Measurements from ENCODE around the gene ZSCAN25. TPM values are rescaled to one million over a fixed set of nuclear protein-coding genes. Genes with fewer than 3 reads are reported as not detected.

Gene ZSCAN25
- total and polyA plus RNA-seq, 2 of the 13 experiments (the other 11 are each of a cell fraction or from before 2014, with no cell fraction given): 12.1 to 16.8 TPM

DNA sequence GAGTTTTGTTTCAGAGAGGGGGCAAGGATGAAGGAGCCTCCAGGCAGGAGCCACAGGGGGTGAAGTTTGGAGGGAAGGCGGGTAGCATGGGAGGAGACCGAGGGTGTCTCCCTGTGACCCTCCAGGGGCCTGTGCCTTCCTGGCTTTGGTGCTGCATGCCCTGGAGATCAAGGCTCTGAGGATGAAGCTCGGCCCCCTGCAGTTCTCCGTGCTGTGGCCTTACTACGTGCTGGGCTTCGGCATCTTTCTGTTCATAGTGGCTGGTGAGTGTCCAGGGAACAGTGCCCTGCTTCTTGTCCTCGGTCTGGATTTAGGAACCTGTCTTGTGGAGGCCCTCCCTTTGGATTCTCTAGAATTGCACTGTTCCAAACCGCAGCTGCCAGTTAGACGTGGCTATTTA lies 9.2 kb upstream of the ZSCAN25 start:
- 54% methylated on average over 4 of the region's 9 CpGs for WGBS (ENCODE audit: low lambda C conversion rate)
- H3K79me2 ChIP-seq (ENCODE audit: insufficient read depth, low read length): no peaks in the 10 kb centered on the region
- ChIA-PET POLR2A (no interaction called here), CTCF (ENCODE audit: low intra/inter-chr PET ratio, low total read pairs) (no interaction called here)
- no peaks in the 10 kb centered on the region for H4K20me1 ChIP-seq (ENCODE audit: insufficient read depth, low read length)
- no peaks in the 10 kb centered on the region for H3K27me3 ChIP-seq (ENCODE audit: control insufficient read depth in 1 of 2, insufficient read depth in 2 of 2, low read length in 2 of 2)
- FAIRE-seq (no peak), DNase-seq (ENCODE audit: low spot score) (no peak), ATAC-seq (no peak)
- H3K9ac ChIP-seq (ENCODE audit: insufficient read depth, low read depth, low read length): no peak overlapping the region
- no peaks in the 10 kb centered on the region for H3K9me3 ChIP-seq (ENCODE audit: low read length)
- no peak overlapping the region for H3K4me3 ChIP-seq (replicated peaks in 1 of 3; ENCODE audit: insufficient read depth in 1 of 3, low read depth in 2 of 3, low read length in 3 of 3)
- no peaks in the 10 kb centered on the region for H3K36me3 ChIP-seq (replicated peaks in 1 of 2; ENCODE audit: control insufficient read depth in 1 of 2, insufficient read depth in 2 of 2, low read length in 2 of 2)
- intact Hi-C loops (cut with micrococcal nuclease; ENCODE audit: unreplicated experiment): no loop called here
- BruUV-seq (replicated peaks): no TSS peak
- in situ Hi-C loops (cut with HindIII; ENCODE audit: extremely low pct_ligation_motif_present, low pct_unique_long_range_greater_than_20kb): no loop called here
- H3K4me1 ChIP-seq (ENCODE audit: insufficient read depth, low read length): peaks cover 25% of the 10 kb centered on the region
- no peak overlapping the region for H3K27ac ChIP-seq (ENCODE audit: extremely low read length, insufficient read depth, low read length)
- no peak overlapping the region for H3K4me2 ChIP-seq (ENCODE audit: low read depth, low read length)
- no peak overlapping the region for H2AFZ ChIP-seq (ENCODE audit: low read length)
- TF ChIP-seq ZNF30 (CRISPR knock-in tag; IDR thresholded peaks at IDR 0.05) (no peak), ZBTB38 (CRISPR knock-in tag; IDR thresholded peaks at IDR 0.05) (no peak), SKI (IDR thresholded peaks at IDR 0.05; ENCODE audit: partially characterized antibody) (no peak), ISL2 (CRISPR knock-in tag; IDR thresholded peaks at IDR 0.05) (no peak), ZNF160 (CRISPR knock-in tag; IDR thresholded peaks at IDR 0.05) (no peak), ZNF101 (CRISPR knock-in tag; IDR thresholded peaks at IDR 0.05; ENCODE audit: borderline replicate concordance, low read depth) (no peak), MIER3 (CRISPR knock-in tag; IDR thresholded peaks at IDR 0.05; ENCODE audit: borderline replicate concordance) (no peak), ZNF367 (CRISPR knock-in tag; IDR thresholded peaks at IDR 0.05; ENCODE audit: borderline replicate concordance) (no peak), ZSCAN25 (CRISPR knock-in tag; IDR thresholded peaks at IDR 0.05) (no peak), ZNF749 (CRISPR knock-in tag; IDR thresholded peaks at IDR 0.05; ENCODE audit: borderline replicate concordance) (no peak), SALL2 (CRISPR knock-in tag; IDR thresholded peaks at IDR 0.05) (no peak), ZC3H13 (CRISPR knock-in tag; IDR thresholded peaks at IDR 0.05) (no peak), ZNF557 (CRISPR knock-in tag; IDR thresholded peaks at IDR 0.05) (no peak)
- TF ChIP-seq, protein P1, sequence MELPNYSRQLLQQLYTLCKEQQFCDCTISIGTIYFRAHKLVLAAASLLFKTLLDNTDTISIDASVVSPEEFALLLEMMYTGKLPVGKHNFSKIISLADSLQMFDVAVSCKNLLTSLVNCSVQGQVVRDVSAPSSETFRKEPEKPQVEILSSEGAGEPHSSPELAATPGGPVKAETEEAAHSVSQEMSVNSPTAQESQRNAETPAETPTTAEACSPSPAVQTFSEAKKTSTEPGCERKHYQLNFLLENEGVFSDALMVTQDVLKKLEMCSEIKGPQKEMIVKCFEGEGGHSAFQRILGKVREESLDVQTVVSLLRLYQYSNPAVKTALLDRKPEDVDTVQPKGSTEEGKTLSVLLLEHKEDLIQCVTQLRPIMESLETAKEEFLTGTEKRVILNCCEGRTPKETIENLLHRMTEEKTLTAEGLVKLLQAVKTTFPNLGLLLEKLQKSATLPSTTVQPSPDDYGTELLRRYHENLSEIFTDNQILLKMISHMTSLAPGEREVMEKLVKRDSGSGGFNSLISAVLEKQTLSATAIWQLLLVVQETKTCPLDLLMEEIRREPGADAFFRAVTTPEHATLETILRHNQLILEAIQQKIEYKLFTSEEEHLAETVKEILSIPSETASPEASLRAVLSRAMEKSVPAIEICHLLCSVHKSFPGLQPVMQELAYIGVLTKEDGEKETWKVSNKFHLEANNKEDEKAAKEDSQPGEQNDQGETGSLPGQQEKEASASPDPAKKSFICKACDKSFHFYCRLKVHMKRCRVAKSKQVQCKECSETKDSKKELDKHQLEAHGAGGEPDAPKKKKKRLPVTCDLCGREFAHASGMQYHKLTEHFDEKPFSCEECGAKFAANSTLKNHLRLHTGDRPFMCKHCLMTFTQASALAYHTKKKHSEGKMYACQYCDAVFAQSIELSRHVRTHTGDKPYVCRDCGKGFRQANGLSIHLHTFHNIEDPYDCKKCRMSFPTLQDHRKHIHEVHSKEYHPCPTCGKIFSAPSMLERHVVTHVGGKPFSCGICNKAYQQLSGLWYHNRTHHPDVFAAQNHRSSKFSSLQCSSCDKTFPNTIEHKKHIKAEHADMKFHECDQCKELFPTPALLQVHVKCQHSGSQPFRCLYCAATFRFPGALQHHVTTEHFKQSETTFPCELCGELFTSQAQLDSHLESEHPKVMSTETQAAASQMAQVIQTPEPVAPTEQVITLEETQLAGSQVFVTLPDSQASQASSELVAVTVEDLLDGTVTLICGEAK (IDR thresholded peaks at IDR 0.05): no peak
- TF ChIP-seq, protein P1 (CRISPR knock-in tag; IDR thresholded peaks at IDR 0.05): no peak
- TF ChIP-seq, protein P2, sequence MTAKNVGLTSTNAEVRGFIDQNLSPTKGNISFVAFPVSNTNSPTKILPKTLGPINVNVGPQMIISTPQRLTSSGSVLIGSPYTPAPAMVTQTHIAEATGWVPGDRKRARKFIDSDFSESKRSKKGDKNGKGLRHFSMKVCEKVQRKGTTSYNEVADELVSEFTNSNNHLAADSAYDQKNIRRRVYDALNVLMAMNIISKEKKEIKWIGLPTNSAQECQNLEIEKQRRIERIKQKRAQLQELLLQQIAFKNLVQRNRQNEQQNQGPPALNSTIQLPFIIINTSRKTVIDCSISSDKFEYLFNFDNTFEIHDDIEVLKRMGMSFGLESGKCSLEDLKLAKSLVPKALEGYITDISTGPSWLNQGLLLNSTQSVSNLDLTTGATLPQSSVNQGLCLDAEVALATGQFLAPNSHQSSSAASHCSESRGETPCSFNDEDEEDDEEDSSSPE (CRISPR knock-in tag; IDR thresholded peaks at IDR 0.05): no peak
- TF ChIP-seq, protein P3, sequence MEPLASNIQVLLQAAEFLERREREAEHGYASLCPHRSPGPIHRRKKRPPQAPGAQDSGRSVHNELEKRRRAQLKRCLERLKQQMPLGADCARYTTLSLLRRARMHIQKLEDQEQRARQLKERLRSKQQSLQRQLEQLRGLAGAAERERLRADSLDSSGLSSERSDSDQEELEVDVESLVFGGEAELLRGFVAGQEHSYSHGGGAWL (CRISPR knock-in tag; IDR thresholded peaks at IDR 0.05): no peak

Measured in HepG2 (cell line).